Hepatocyte (in vitro differentiated cells): Measurements from ENCODE around the gene BHMT2.

Source experiments
- EZH2 ChIP-seq: fragments of 200-600 bp; sonication (generic); IDR thresholded peaks from 2 replicates; pipeline ENCODE4 v1.6.1; 2016; ENCODE audit warnings: antibody characterized with exemption, mild to moderate bottlenecking, borderline replicate concordance
- TF ChIP-seq, protein P1 (sequence below): fragments of 200-600 bp; sonication (generic); IDR thresholded peaks from 2 replicates; pipeline ENCODE4 v1.5.1; 2016; ENCODE audit warnings: antibody characterized with exemption, mild to moderate bottlenecking; ENCODE audit not compliant: poor library complexity

DNA sequence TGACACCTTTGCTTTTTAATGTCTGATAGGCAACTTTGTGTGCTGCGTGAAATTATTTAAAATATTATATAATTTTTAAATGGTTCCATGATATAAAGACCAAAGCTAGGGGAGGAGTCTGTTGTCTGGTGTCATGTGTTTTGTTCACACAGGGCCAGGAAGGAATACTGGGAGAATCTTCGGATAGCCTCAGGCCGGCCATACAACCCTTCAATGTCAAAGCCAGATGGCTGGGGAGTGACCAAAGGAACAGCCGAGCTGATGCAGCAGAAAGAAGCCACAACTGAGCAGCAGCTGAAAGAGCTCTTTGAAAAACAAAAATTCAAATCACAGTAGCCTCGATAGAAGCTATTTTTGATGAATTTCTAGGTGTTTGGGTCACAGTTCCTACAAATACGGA, 61.2 kb downstream of the BHMT2 start:
- TF ChIP-seq, protein P1, sequence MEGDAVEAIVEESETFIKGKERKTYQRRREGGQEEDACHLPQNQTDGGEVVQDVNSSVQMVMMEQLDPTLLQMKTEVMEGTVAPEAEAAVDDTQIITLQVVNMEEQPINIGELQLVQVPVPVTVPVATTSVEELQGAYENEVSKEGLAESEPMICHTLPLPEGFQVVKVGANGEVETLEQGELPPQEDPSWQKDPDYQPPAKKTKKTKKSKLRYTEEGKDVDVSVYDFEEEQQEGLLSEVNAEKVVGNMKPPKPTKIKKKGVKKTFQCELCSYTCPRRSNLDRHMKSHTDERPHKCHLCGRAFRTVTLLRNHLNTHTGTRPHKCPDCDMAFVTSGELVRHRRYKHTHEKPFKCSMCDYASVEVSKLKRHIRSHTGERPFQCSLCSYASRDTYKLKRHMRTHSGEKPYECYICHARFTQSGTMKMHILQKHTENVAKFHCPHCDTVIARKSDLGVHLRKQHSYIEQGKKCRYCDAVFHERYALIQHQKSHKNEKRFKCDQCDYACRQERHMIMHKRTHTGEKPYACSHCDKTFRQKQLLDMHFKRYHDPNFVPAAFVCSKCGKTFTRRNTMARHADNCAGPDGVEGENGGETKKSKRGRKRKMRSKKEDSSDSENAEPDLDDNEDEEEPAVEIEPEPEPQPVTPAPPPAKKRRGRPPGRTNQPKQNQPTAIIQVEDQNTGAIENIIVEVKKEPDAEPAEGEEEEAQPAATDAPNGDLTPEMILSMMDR: no peak
- no peak for TF ChIP-seq EZH2
